GM12891 (cell line): ENCODE data around the gene PTPN14.

Experiments
- DNase-seq: peaks from one replicate; pipeline ENCODE4 v3.0.0; 2011; ENCODE audit warnings: low spot score; ENCODE audit not compliant: insufficient read length
- FAIRE-seq: peaks from 2 replicates; lab custom pipeline; 2011; peaks lifted over from hg19 to GRCh38; lab: Jason Lieb, UNC
- PAX5 ChIP-seq: IDR thresholded peaks from 2 replicates; pipeline ENCODE4 v1.6.1; 2011; ENCODE audit warnings: low read length, moderate library complexity, mild to moderate bottlenecking; ENCODE audit not compliant: insufficient read depth, severe bottlenecking
- POLR2A ChIP-seq: IDR thresholded peaks from 2 replicates; pipeline ENCODE4 v1.6.1; 2011; ENCODE audit warnings: low read depth, low read length, control low read depth
- POLR2AphosphoS5 ChIP-seq: IDR thresholded peaks from 2 replicates; pipeline ENCODE4 v1.6.1; 2011; ENCODE audit warnings: low read depth, low read length, control low read depth
- POU2F2 ChIP-seq: IDR thresholded peaks from 2 replicates; pipeline ENCODE4 v1.6.1; 2011; ENCODE audit warnings: low read depth, mild to moderate bottlenecking, control low read depth, low read length, moderate library complexity
- SPI1 ChIP-seq: IDR thresholded peaks from 2 replicates; pipeline ENCODE4 v1.6.1; 2011; ENCODE audit warnings: low read depth, low read length, control low read depth
- TAF1 ChIP-seq: IDR thresholded peaks from 2 replicates; pipeline ENCODE4 v1.6.1; 2011; ENCODE audit warnings: low read depth, low read length, control low read depth

PTPN14 gene

DNA sequence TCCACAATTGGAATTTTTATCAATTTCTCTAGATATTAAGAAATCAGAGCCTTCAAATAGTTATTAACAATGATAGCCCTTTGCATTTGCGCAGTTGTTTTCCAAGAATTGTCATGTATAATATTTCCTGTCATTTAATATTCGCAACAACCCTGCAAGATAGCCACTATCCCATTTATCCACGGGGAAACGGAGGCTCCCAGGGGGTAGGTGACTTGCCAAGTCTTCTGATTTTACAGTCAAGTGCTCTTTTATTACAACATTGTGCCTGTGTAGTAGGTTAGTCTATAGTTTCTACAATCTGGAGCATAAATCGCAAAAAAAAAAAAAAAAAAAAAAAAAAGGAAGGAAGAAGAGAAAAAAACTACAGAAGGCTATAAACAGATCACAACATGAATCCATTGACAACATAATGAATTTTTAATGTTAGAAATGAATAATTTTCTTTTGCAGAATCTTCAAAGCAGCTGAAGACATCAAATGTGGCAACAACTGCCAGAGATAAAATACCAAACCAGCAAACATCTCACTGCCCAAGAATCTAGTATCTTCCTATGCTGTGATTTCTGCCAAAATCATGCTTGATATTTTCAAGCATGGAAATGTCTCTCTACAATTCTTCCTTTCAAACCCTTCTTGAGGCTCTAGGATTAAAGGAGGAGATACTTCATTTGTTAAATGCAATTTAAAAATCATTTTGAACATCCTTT lies 125.5 kb downstream of the PTPN14 start:
- no peak for FAIRE-seq
- no peak for TF ChIP-seq POLR2AphosphoS5
- TF ChIP-seq TAF1, result no peak
- no peak for TF ChIP-seq POU2F2
- TF ChIP-seq PAX5, result no peak
- no peak for TF ChIP-seq SPI1
- no peak for TF ChIP-seq POLR2A
- DNase-seq, result no peak

DNA sequence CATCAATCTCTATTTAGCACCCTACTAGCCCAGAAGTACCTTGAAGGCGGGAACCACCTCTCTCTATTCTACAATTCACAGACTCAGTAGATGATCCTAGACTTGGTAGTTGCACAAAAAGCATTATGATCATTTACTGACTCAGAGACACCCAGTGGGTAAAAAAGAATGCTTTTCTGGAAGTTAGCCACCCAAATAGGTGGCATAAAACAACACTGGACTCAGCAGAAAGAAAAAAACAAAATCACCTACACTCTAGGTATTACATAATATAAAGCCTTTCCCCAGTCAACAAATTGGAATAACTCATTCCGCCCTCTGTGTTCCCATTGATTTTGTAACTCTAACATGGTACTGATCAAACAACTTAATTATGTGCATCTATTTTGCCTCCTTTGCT lies 126.3 kb downstream of the PTPN14 start:
- no peak for DNase-seq
- TF ChIP-seq POLR2A (no peak), SPI1 (no peak), PAX5 (no peak), TAF1 (no peak), POLR2AphosphoS5 (no peak)
- FAIRE-seq, result no peak

DNA sequence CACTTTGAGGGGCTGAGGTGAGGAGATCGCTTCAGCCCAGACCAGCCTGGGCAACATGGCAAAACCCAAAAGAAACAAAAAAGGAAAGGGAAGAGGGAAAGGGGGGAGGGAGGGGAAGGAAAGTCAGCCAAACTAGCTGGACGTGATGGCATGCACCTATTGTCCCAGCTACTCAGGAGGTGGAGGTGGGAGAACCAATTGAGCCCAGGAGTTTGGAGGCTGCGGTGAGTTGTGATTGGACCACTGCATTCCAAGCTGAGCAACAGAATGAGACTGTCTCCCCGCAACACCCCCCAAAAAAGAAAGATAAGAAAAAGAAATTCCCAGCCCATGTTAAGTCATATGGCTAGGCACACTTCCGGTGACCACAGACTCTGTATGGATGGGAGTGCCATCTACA lies 128.4 kb downstream of the PTPN14 start:
- TF ChIP-seq POU2F2 (no peak), POLR2A (no peak)
- no peak for FAIRE-seq
- DNase-seq, result no peak

DNA sequence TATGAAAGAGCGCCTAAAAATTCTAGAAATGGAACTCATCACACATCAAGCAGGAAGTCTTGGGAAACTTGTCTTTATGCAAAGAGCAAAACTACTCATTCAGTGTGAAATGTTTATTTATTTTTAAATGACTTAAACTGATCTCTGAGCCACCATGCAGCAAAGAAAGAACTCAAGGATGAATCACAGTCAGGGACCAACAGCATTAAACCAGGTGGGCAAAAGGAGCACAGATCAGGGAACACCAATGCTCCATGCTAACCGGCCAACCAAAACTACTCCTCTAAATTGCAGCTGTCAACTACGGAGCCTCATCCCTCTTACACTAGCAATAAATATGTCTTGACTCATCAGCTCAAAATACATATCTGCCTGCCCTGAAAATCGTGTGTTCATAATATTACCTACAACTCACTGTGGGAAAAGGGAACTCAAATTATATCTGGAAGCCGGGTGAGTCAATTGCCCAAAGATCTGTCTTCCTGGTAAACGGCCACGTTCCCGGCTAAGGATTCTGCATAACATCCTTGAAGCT lies 129.2 kb downstream of the PTPN14 start:
- TF ChIP-seq SPI1, result no peak
- TF ChIP-seq TAF1, result no peak
- no peak for TF ChIP-seq POU2F2
- no peak for TF ChIP-seq POLR2A
- TF ChIP-seq POLR2AphosphoS5, result no peak
- TF ChIP-seq PAX5, result no peak
- DNase-seq (no peak), FAIRE-seq (no peak)

DNA sequence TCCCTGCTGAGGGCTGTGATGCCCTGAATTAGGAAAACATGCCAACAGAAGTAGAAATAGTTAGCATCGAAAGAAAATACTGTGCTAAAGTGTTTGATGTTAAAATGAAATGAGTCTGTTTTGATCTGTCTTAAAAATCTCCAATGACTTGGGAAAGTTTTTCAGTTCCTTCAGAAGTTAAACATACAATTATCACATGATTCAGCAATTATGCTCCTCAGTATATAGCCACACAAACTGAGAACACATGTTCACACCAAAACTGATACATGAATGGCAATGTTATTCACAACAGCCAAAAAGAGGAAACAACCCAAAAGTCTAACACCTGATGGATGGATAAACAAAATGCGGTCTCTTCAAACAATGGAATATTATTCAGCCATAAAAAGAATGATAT lies 130.6 kb downstream of the PTPN14 start:
- TF ChIP-seq POU2F2 (no peak), TAF1 (no peak), POLR2AphosphoS5 (no peak), POLR2A (no peak), SPI1 (no peak), PAX5 (no peak)
- FAIRE-seq (no peak), DNase-seq (no peak)

DNA sequence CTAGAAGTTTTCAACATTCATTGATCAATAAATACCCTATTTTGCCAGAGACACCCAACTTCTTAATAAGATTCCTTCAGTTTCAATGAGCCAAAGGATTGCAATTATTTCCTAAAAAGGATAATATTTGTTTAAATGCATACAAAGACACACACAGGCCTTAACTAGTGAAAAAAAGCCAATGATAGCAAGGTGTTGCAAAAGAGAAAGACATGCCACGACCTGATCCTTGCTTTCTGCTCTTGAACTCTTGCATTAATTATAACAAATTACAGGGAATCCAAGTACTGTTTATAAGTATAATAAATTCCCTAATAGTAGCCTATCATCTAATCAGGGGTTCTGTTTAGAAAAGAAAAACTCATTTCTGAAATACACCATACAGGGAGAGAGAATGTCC lies 131.1 kb downstream of the PTPN14 start:
- DNase-seq (no peak), FAIRE-seq (no peak)
- no peak for TF ChIP-seq POLR2AphosphoS5
- no peak for TF ChIP-seq PAX5
- no peak for TF ChIP-seq POLR2A
- TF ChIP-seq TAF1, result no peak
- no peak for TF ChIP-seq SPI1
- TF ChIP-seq POU2F2, result no peak

DNA sequence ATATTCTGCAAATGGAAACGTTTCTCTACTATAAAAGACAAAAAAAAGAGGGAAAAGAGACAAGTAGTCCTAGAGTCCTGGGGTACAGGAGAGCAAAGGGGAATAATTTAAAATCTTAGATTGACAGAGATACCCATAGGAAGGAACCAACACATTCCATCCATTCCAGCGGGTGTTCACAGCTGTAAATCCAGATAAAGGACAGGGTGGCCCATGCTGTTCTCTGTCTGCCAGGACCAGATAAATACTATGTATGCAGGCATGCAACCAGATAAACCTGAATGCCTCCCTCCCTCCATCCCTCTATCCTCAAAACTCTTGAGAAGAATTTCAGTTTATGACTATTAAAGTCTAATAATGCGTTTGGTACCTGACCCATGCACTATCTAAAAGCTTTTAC lies 131.8 kb downstream of the PTPN14 start:
- TF ChIP-seq SPI1 (no peak), TAF1 (no peak), PAX5 (no peak), POLR2AphosphoS5 (no peak), POU2F2 (no peak), POLR2A (no peak)
- DNase-seq (no peak), FAIRE-seq (no peak)

DNA sequence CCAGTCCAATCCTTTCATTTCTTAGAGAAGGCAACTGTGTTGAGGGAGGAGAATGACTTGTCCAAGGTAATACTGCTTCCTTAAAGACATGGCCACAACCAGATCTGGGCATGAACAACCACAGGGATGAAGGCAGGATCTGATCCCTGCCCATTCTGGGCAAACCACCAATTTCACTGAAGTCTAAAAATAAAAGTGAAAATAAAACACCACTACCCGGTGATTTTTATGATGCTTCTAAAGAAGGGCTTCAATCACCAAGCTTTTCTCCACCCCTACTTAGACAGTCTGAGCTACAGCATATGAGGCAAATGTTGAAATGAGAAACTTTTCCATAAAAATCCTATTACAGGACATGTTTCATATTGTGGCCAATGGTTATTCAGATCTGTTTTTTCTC lies 133.0 kb downstream of the PTPN14 start:
- DNase-seq (no peak), FAIRE-seq (no peak)
- TF ChIP-seq POLR2AphosphoS5, result no peak
- no peak for TF ChIP-seq SPI1
- TF ChIP-seq PAX5, result no peak
- TF ChIP-seq POLR2A, result no peak

DNA sequence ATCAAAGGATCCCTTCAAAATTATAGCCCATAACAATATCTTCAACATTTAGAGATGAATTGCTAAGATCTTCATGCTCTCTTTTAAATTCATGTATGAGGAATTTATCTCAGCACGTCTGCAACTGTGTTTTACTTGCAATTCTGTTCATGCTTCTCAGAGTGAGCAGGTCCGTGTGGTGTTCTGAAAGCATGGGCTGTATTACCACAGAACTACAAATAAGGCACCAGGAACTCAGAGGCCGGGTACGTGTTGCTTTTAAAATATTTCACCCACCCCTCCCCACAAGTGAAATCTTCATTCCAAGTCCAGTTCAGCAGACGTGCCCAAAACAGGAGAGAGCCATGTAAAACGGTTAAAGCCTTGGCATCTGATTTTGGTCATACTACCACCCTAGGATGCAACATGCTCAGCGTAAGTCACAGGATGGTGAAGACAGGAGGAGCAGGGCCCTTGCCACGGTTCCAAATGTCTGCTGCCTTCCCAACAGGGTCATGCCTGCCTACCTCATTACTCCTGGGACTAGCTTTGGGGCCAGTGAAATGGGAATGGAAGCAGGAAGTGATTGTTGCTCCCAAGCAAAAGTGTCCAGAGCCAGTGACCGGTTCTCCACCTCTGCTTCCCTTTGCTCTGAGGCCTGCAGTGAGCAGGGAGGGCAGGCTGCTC lies 133.7 kb downstream of the PTPN14 start:
- no peak for DNase-seq
- TF ChIP-seq SPI1, result no peak
- TF ChIP-seq POLR2AphosphoS5, result no peak
- no peak for TF ChIP-seq POLR2A
- TF ChIP-seq PAX5, result no peak
- no peak for TF ChIP-seq TAF1
- TF ChIP-seq POU2F2, result no peak
- no peak for FAIRE-seq

DNA sequence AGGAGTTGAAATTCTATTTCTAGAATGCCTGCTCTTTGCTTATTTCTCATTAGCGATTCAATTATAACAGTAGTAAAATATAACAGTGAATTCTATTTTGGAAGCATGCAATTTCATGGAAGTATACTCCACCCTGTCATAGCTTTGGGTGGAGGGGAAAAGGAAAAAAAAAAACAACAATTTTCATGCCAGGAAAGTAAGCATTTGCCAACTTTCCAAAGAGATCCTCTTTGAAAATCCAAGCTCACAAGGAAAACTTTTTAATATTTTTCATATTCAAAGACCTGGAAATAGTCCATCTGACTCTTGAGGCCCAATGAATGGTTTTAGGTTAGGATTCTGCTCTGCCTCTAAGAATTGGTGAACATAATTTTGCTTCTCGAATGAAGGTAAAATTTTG lies 134.5 kb downstream of the PTPN14 start:
- DNase-seq (no peak), FAIRE-seq (no peak)
- TF ChIP-seq TAF1, result no peak
- TF ChIP-seq PAX5, result no peak
- no peak for TF ChIP-seq POU2F2
